H9 (cell line): ENCODE data around the gene GRID1. TPM values are rescaled to one million over a fixed set of nuclear protein-coding genes. Genes with fewer than 3 reads are reported as not detected.

Experiments used
- DNase-seq: peaks from one replicate; pipeline ENCODE4 v3.0.0-alpha.2; 2017
- H2AFZ ChIP-seq: one replicate; pipeline ENCODE4 v1.6.1; 2013; ENCODE audit warnings: mild to moderate bottlenecking, low read length, control low read depth, moderate library complexity
- H2AK5ac ChIP-seq: 2 replicates; pipeline ENCODE4 v1.6.1; 2013; ENCODE audit warnings: low read length, control low read depth, mixed read lengths; ENCODE audit not compliant: insufficient read length
- H2BK120ac ChIP-seq: one replicate; pipeline ENCODE4 v1.6.1; 2013; ENCODE audit warnings: low read depth, mild to moderate bottlenecking, low read length, control low read depth, inconsistent platforms; ENCODE audit not compliant: poor library complexity, severe bottlenecking
- H2BK12ac ChIP-seq: 2 replicates; pipeline ENCODE4 v1.6.1; 2013; ENCODE audit warnings: low read length, control low read depth, mixed read lengths, low read depth; ENCODE audit not compliant: insufficient read length
- H2BK15ac ChIP-seq: 2 replicates; pipeline ENCODE4 v1.6.1; 2013; ENCODE audit warnings: low read depth, low read length, control low read depth
- H2BK20ac ChIP-seq: one replicate; pipeline ENCODE4 v1.6.1; 2013; ENCODE audit warnings: low read depth, mild to moderate bottlenecking, low read length, control low read depth, inconsistent platforms; ENCODE audit not compliant: poor library complexity, severe bottlenecking
- H2BK5ac ChIP-seq: 2 replicates; pipeline ENCODE4 v1.6.1; 2013; ENCODE audit warnings: low read length, control low read depth, mixed read lengths; ENCODE audit not compliant: insufficient read length
- H3K14ac ChIP-seq: 2 replicates; pipeline ENCODE4 v1.6.1; 2013; ENCODE audit warnings: low read length, control low read depth; ENCODE audit not compliant: insufficient read depth
- H3K18ac ChIP-seq: 2 replicates; pipeline ENCODE4 v1.6.1; 2013; ENCODE audit warnings: low read depth, mild to moderate bottlenecking, mixed read lengths, low read length, control low read depth; ENCODE audit not compliant: insufficient read length
- H3K23ac ChIP-seq: 2 replicates; pipeline ENCODE4 v1.6.1; 2013; ENCODE audit warnings: low read length, control low read depth, mixed read lengths, low read depth; ENCODE audit not compliant: insufficient read length
- H3K23me2 ChIP-seq: 2 replicates; pipeline ENCODE4 v1.6.1; 2013; ENCODE audit warnings: low read depth, mild to moderate bottlenecking, mixed read lengths, low read length, control low read depth; ENCODE audit not compliant: insufficient read length, poor library complexity, severe bottlenecking
- H3K27ac ChIP-seq: 2 replicates; pipeline ENCODE4 v1.5.1; 2013; ENCODE audit warnings: low read length, control low read depth, mixed read lengths, low read depth; ENCODE audit not compliant: insufficient read length
- H3K27me3 ChIP-seq: 2 replicates; pipeline ENCODE4 v1.6.1; 2013; ENCODE audit warnings: low read length, control low read depth, inconsistent platforms; ENCODE audit not compliant: insufficient read depth
- H3K4ac ChIP-seq: 2 replicates; pipeline ENCODE4 v1.6.1; 2013; ENCODE audit warnings: low read depth, mild to moderate bottlenecking, control low read depth, inconsistent platforms, low read length, moderate library complexity
- H3K4me1 ChIP-seq: 2 replicates; pipeline ENCODE4 v1.6.1; 2013; ENCODE audit warnings: low read length, control low read depth, inconsistent platforms; ENCODE audit not compliant: insufficient read depth
- H3K4me2 ChIP-seq: 2 replicates; pipeline ENCODE4 v1.6.1; 2013; ENCODE audit warnings: low read length, control low read depth, mixed read lengths; ENCODE audit not compliant: insufficient read length, insufficient read depth
- H3K56ac ChIP-seq: 2 replicates; pipeline ENCODE4 v1.6.1; 2013; ENCODE audit warnings: low read depth, mild to moderate bottlenecking, mixed read lengths, low read length, control low read depth; ENCODE audit not compliant: insufficient read length
- H3K79me1 ChIP-seq: 2 replicates; pipeline ENCODE4 v1.6.1; 2013; ENCODE audit warnings: low read depth, mild to moderate bottlenecking, moderate library complexity, low read length, control low read depth, inconsistent platforms; ENCODE audit not compliant: insufficient read depth, poor library complexity, severe bottlenecking
- H3K79me2 ChIP-seq: 2 replicates; pipeline ENCODE4 v1.6.1; 2013; ENCODE audit warnings: low read length, control low read depth, inconsistent platforms; ENCODE audit not compliant: insufficient read depth
- H3K9ac ChIP-seq: 2 replicates; pipeline ENCODE4 v1.6.1; 2013; ENCODE audit warnings: low read length, control low read depth, mixed read lengths; ENCODE audit not compliant: insufficient read length; ENCODE audit errors: extremely low read depth
- H3K9me3 ChIP-seq: one replicate; pipeline ENCODE4 v1.6.1; 2013; ENCODE audit warnings: low read depth, low read length, inconsistent platforms; ENCODE audit not compliant: control insufficient read depth
- H3T11ph ChIP-seq: one replicate; pipeline ENCODE4 v1.6.1; 2013; ENCODE audit warnings: mild to moderate bottlenecking, low read length, control low read depth, inconsistent platforms
- H4K20me1 ChIP-seq: one replicate; pipeline ENCODE4 v1.6.1; 2013; ENCODE audit not compliant: control insufficient read depth, insufficient read length, insufficient read depth
- H4K5ac ChIP-seq: 2 replicates; pipeline ENCODE4 v1.6.1; 2013; ENCODE audit warnings: low read depth, mild to moderate bottlenecking, mixed read lengths, low read length, control low read depth; ENCODE audit not compliant: insufficient read length
- H4K8ac ChIP-seq: replicated peaks from 2 replicates; pipeline ENCODE4 v1.6.1; 2013; ENCODE audit warnings: low read length, control low read depth, mixed read lengths, low read depth; ENCODE audit not compliant: insufficient read length
- H4K91ac ChIP-seq: 2 replicates; pipeline ENCODE4 v1.6.1; 2013; ENCODE audit warnings: low read depth, mild to moderate bottlenecking, moderate library complexity, mixed read lengths, low read length, control low read depth; ENCODE audit not compliant: insufficient read length
- H3K27ac Mint-ChIP-seq, 3 experiments: 2 replicates in 2 of 3; 3 replicates in 1 of 3; pipeline ENCODE4 v1.8.0; 2020 to 2021; ENCODE audit warnings: mixed read lengths in 3 of 3, mild to moderate bottlenecking in 1 of 3, moderate library complexity in 1 of 3
- H3K27me3 Mint-ChIP-seq: 2 replicates; pipeline ENCODE4 v1.8.0; 2021; ENCODE audit warnings: low read depth, mild to moderate bottlenecking, moderate library complexity, mixed read lengths
- H3K36me3 Mint-ChIP-seq, 3 experiments: 2 replicates in 2 of 3; 3 replicates in 1 of 3; pipeline ENCODE4 v1.8.0; 2020 to 2021; ENCODE audit warnings: low read depth in 3 of 3, mixed read lengths in 3 of 3; ENCODE audit not compliant: insufficient read depth in 1 of 3
- H3K4me1 Mint-ChIP-seq, 2 experiments: 2 replicates each; pipeline ENCODE4 v1.8.0; 2020; ENCODE audit warnings: mixed read lengths in 2 of 2
- H3K4me3 Mint-ChIP-seq, 2 experiments: 2 replicates in 1 of 2; 3 replicates in 1 of 2; pipeline ENCODE4 v1.8.0; 2020 to 2021; ENCODE audit warnings: mild to moderate bottlenecking in 2 of 2, mixed read lengths in 2 of 2, moderate library complexity in 1 of 2
- H3K9me3 Mint-ChIP-seq, 2 experiments: 2 replicates in 1 of 2; 3 replicates in 1 of 2; pipeline ENCODE4 v1.8.0; 2020; ENCODE audit warnings: mild to moderate bottlenecking in 2 of 2, mixed read lengths in 2 of 2, moderate library complexity in 1 of 2
- WGBS: extraction: QIAGEN DNeasy Blood & Tissue Kit; methylation state at CpG from one replicate; pipeline ENCODE4 v1.1.7; 2013; ENCODE audit warnings: missing lambda C conversion rate, low lambda C conversion rate, mixed read lengths; ENCODE audit not compliant: insufficient read length; ENCODE audit errors: extremely low coverage; 5-methylcytosine and 5-hydroxymethylcytosine counted together
- total RNA-seq: library from RNA; stranded (reverse); gene quantifications from 2 replicates; pipeline ENCODE4 v1.2.1, GENCODE V29; 2021
- TF ChIP-seq, protein P1 (sequence below): fragments of 200-600 bp; sonication (generic); conservative IDR thresholded peaks from 3 replicates; pipeline ENCODE4 v1.8.0; 2021; ENCODE audit warnings: antibody characterized with exemption, mild to moderate bottlenecking

The GRID1 gene
- total RNA-seq, 1 experiment from 2014 or later, result 0.35 TPM

DNA sequence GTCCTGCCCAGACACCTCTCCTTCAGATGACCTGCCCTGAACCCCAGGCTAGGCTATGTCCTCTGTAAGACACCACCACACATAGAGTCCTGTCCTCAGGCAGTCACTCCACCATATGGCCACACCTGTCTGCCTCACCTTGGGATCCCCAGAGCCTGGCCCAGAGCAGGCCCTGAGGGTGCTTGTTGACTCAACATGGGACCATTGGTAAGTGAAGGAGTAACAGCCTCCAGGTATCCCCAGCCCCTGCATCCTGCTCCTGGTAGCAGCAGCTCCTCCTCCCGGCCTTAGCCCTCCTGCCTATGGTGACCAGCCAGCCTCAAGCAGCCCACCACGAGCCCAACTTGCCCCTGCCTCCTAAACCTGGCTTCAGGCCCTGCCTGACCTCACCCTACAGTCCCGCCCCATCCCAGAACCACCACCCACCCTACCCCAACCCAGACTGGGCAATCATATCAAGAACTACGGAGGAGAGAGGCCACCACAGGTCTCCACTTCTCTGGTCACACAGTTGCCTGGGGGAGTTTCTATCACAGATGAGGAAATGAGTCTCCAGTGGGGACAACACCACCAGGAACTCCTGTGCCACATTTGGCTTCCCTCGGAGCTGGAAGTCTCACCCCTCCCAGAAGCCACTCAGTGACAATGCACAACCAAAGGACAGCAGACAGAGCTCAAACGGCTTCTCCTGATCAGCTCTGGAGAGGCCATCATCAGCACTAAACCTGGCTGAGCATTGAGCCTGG lies 136.6 kb downstream of the GRID1 start:
- TF ChIP-seq, protein P1, sequence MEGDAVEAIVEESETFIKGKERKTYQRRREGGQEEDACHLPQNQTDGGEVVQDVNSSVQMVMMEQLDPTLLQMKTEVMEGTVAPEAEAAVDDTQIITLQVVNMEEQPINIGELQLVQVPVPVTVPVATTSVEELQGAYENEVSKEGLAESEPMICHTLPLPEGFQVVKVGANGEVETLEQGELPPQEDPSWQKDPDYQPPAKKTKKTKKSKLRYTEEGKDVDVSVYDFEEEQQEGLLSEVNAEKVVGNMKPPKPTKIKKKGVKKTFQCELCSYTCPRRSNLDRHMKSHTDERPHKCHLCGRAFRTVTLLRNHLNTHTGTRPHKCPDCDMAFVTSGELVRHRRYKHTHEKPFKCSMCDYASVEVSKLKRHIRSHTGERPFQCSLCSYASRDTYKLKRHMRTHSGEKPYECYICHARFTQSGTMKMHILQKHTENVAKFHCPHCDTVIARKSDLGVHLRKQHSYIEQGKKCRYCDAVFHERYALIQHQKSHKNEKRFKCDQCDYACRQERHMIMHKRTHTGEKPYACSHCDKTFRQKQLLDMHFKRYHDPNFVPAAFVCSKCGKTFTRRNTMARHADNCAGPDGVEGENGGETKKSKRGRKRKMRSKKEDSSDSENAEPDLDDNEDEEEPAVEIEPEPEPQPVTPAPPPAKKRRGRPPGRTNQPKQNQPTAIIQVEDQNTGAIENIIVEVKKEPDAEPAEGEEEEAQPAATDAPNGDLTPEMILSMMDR, result no peak
- Histone ChIP-seq H3K56ac (no peak overlapping the region), H2BK20ac (no peak overlapping the region), H3K27ac (no peak overlapping the region), H2BK15ac (no peak overlapping the region), H3K9ac (no peak overlapping the region), H2BK5ac (no peak overlapping the region), H3K4me2 (no peak overlapping the region), H4K91ac (no peak overlapping the region), H4K5ac (no peak overlapping the region), H3K4ac (no peak overlapping the region), H4K8ac (no peak overlapping the region), H3T11ph (no peak overlapping the region), H4K20me1 (no peaks in the 10 kb centered on the region), H2BK12ac (no peak overlapping the region), H2BK120ac (no peak overlapping the region), H3K23ac (no peak overlapping the region), H2AK5ac (no peak overlapping the region), H3K4me1 (peaks cover 11% of the 10 kb centered on the region; the same call in 1 of the 2 replicates), H3K23me2 (no peaks in the 10 kb centered on the region), H3K14ac (no peak overlapping the region; the same call in 1 of the 2 replicates), H2AFZ (no peak overlapping the region), H3K79me1 (no peaks in the 10 kb centered on the region), H3K18ac (no peak overlapping the region), H3K9me3 (no peaks in the 10 kb centered on the region), H3K27me3 (no peaks in the 10 kb centered on the region), H3K79me2 (no peaks in the 10 kb centered on the region)
- H3K9me3 Mint-ChIP-seq, result no peaks in the 10 kb centered on the region
- no CpG with 5 or more reads among the region's 6 CpGs for WGBS
- no peak for DNase-seq
- H3K27me3 Mint-ChIP-seq, result no peaks in the 10 kb centered on the region; the same call in 1 of the 2 replicates
- H3K36me3 Mint-ChIP-seq, result no peaks in the 10 kb centered on the region; a peak in 2 of 7 replicates
- peaks cover 33 to 34% of the 10 kb centered on the region in 2 experiments for H3K4me1 Mint-ChIP-seq
- peak overlapping the region in 1 of 3 experiments; percentile 70; a peak in 1 of 7 replicates for H3K27ac Mint-ChIP-seq
- no peak overlapping the region for H3K4me3 Mint-ChIP-seq
